ENCODE results near the gene HSFX3.
"Not testable (repeated sequence)": the region's sequence is repeated elsewhere in the genome, so short reads cannot be mapped to it uniquely, and the experiment has no call there.

HSFX3 gene

DNA sequence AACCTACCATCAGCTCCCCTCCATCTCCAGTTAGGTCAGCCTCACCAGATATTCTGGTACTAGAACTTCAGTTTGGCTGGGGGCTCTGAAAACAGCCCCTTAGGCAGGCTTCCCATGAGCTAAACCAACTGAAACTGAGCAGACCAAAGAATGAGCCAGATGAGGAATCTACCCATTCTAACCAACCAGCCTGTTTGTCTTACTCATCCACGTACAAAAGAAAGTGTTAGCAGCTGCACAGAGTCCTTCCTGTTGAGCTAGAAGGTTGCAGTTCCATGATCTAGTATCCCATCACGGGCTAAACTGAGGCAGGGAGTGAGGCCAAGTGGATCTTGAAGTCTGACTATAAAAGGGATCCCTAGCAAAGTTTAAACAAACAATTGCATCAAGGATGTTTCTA is 20.0 kb upstream of the HSFX3 start:
- no peak for DNase-seq (ENCODE audit: extremely low spot score)
- TF ChIP-seq BHLHE40 (IDR thresholded peaks at IDR 0.05; ENCODE audit: borderline replicate concordance): no peak
- TF ChIP-seq ELF4 (IDR thresholded peaks at IDR 0.05): no peak
- TF ChIP-seq FOXA1 (IDR thresholded peaks at IDR 0.05): no peak
- TF ChIP-seq ZNF384 (IDR thresholded peaks at IDR 0.05): no peak
- no peak for TF ChIP-seq LEF1 (IDR thresholded peaks at IDR 0.05; ENCODE audit: borderline replicate concordance)
- TF ChIP-seq SUZ12 (IDR thresholded peaks at IDR 0.05): no peak
- TF ChIP-seq FOXK2 (IDR thresholded peaks at IDR 0.05): no peak
- TF ChIP-seq SP1 (IDR thresholded peaks at IDR 0.05): no peak
- ChIA-PET POLR2A (no interaction called here), CTCF (interaction anchor here (0.6 kb wide), 1 partner anchor 58 kb away, joined by 4 read pairs; no protein-coding TSS in a partner anchor)

DNA sequence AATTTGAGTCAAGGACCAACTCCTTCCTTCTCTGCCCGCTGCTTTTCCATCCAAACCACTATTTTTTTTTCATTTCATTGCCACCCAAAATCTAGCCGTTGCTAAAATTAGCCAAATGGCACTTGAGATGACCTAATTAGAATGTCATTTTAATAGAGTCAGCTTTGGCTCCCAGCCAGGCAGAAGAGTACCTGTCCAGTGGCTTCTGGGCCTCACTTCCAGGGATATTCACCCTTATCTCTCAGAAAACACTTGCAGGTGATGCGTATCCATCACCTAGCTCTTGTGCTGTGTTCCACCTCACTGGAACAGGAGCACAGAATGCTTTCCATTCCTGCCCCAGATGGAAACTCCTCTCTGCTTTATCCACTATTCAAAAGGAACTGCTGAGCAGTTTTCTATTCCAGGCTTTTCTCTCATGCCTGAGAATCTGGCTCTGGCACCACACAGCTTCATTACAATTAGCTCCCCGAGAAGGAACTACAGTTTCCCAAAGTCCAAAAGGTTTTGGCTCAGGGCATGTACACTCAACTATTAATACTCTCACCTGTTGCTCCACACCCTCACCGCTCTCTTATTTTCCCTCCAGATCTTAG is 19.1 kb upstream of the HSFX3 start:
- ChIA-PET POLR2A (no interaction called here), CTCF (no interaction called here)
- TF ChIP-seq ZNF384 (IDR thresholded peaks at IDR 0.05) (no peak), LEF1 (IDR thresholded peaks at IDR 0.05; ENCODE audit: borderline replicate concordance) (no peak), ELF4 (IDR thresholded peaks at IDR 0.05) (no peak), FOXM1 (IDR thresholded peaks at IDR 0.05; ENCODE audit: borderline replicate concordance) (no peak), L3MBTL2 (conservative IDR thresholded peaks at IDR 0.05) (no peak), ARNT (IDR thresholded peaks at IDR 0.05) (no peak), SP1 (IDR thresholded peaks at IDR 0.05) (no peak), FOXA1 (IDR thresholded peaks at IDR 0.05) (no peak), TARDBP (IDR thresholded peaks at IDR 0.05) (no peak)
- TF ChIP-seq, protein P1, sequence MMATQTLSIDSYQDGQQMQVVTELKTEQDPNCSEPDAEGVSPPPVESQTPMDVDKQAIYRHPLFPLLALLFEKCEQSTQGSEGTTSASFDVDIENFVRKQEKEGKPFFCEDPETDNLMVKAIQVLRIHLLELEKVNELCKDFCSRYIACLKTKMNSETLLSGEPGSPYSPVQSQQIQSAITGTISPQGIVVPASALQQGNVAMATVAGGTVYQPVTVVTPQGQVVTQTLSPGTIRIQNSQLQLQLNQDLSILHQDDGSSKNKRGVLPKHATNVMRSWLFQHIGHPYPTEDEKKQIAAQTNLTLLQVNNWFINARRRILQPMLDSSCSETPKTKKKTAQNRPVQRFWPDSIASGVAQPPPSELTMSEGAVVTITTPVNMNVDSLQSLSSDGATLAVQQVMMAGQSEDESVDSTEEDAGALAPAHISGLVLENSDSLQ (IDR thresholded peaks at IDR 0.05): no peak
- no peak for DNase-seq (ENCODE audit: extremely low spot score)

DNA sequence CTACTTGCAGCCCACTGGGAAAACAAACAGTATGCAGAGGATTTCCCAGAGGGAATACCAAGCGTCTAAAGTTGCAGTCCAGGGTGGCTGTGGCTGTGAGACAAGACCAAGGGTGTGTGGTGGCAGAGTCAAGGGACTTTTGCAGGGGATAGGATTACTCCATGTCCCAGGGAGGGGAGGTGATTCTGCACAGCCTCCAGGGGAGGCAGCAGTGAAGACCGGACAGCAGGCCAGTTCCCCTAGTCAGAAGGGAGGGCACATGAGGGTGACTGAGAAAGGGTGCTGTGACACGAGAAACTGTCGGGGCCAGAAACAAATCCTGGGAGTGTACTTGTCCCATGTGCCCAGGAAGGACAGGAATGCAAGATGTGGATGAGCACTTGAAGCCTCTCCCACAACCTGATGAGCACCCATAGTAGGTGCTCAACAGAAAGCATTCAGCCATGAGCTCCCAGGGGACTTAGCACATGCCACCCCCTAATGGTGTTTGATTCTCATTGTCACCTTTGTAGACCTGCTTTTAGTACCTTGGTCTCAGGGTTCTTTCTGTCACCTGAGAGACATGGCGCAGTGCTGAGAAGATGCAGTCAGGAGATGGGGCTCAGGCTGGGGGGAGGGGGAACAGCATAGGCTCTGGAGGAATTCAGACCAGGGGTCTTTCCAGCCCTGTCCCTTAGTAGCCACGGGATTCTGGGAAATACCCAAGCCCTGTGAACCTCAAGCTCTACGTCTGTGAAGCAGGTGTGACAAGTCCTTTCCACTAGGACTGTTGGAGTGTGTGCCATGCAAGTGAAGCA is 18.1 kb upstream of the HSFX3 start:
- POLR2A ChIA-PET: no interaction called here
- TF ChIP-seq TARDBP (IDR thresholded peaks at IDR 0.05) (no peak), NFRKB (IDR thresholded peaks at IDR 0.05) (no peak), CTBP1 (IDR thresholded peaks at IDR 0.05; ENCODE audit: borderline replicate concordance) (no peak), FOXA1 (IDR thresholded peaks at IDR 0.05) (no peak), FOXM1 (IDR thresholded peaks at IDR 0.05; ENCODE audit: borderline replicate concordance) (no peak), ARNT (IDR thresholded peaks at IDR 0.05) (no peak), L3MBTL2 (conservative IDR thresholded peaks at IDR 0.05) (no peak), ELF4 (IDR thresholded peaks at IDR 0.05) (no peak), LEF1 (IDR thresholded peaks at IDR 0.05; ENCODE audit: borderline replicate concordance) (no peak), HDGF (IDR thresholded peaks at IDR 0.05; ENCODE audit: borderline replicate concordance) (no peak), ZNF384 (IDR thresholded peaks at IDR 0.05) (no peak), SUZ12 (IDR thresholded peaks at IDR 0.05) (no peak), SP1 (IDR thresholded peaks at IDR 0.05) (no peak), BHLHE40 (IDR thresholded peaks at IDR 0.05; ENCODE audit: borderline replicate concordance) (no peak)
- TF ChIP-seq, protein P1 (IDR thresholded peaks at IDR 0.05): no peak
- CTCF ChIA-PET: no interaction called here
- no peak for DNase-seq (ENCODE audit: extremely low spot score)

DNA sequence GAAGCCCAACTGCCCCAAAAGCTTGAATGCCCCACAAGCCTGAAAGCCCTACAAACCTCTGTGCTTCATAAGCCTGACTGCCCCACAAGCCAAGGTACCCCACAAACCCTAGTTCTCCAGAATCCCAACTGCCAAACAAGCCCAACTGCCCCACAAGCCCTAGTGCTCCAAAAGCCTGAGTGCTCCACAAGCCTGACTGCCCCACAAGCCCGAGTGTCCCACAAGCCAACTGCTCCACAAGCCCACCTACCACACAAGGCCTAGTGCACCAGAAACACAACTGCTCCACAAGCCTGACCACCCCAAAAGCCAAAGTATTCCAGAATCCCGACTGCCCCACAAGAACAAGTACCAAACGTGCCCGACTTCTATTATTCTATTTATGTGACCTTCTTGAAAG is 13.6 kb upstream of the HSFX3 start:
- TF ChIP-seq SP1 (IDR thresholded peaks at IDR 0.05) (no peak), TARDBP (IDR thresholded peaks at IDR 0.05) (no peak), LEF1 (IDR thresholded peaks at IDR 0.05; ENCODE audit: borderline replicate concordance) (no peak), FOXK2 (IDR thresholded peaks at IDR 0.05) (no peak), ELF4 (IDR thresholded peaks at IDR 0.05) (no peak), L3MBTL2 (conservative IDR thresholded peaks at IDR 0.05) (no peak), BHLHE40 (IDR thresholded peaks at IDR 0.05; ENCODE audit: borderline replicate concordance) (no peak), CTBP1 (IDR thresholded peaks at IDR 0.05; ENCODE audit: borderline replicate concordance) (no peak), FOXM1 (IDR thresholded peaks at IDR 0.05; ENCODE audit: borderline replicate concordance) (no peak), ARNT (IDR thresholded peaks at IDR 0.05) (no peak), ZNF384 (IDR thresholded peaks at IDR 0.05) (no peak), HDGF (IDR thresholded peaks at IDR 0.05; ENCODE audit: borderline replicate concordance) (no peak), FOXA1 (IDR thresholded peaks at IDR 0.05) (no peak), NFRKB (IDR thresholded peaks at IDR 0.05) (no peak)
- TF ChIP-seq, protein P1 (IDR thresholded peaks at IDR 0.05): no peak
- no peak for DNase-seq (ENCODE audit: extremely low spot score)
- CTCF ChIA-PET: no interaction called here
- POLR2A ChIA-PET: no interaction called here

DNA sequence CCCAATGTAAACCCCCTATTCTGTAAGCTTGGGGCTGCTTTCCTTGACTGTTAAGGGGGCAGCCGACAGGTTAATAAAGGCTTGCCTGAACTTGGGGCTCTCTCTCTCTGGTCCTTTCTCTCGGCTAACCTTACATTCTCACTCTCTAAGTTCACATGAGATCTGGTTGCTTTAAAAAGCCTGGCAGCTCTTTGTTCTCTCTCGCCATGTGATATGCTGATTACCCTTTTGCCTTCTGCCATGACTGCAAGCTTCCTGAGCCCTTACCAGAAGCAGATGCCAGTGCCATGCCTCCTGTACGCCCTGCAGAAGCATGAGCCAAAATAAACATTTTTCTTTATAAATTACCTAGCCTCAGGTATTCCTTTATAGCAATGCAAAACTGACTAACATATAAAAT is 5.5 kb upstream of the HSFX3 start:
- DNase-seq (ENCODE audit: extremely low spot score); CTCF ChIA-PET; POLR2A ChIA-PET: not testable (repeated sequence)

DNA sequence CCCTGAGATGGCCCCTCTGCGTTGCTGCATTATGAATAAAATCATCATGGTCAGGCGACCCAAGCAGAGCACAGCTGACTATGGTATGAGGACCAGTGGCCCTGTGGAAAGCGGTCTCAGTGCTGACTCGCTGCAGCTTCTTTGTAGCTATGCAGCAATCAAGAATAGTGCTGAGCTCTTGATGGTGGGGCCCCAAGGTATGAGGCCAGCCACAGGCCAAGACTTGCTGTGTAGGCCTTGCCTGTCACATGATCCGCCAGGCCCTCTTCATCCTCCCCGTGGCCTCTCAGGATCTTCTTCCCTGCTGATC is 2.2 kb upstream of the HSFX3 start:
- POLR2A ChIA-PET; CTCF ChIA-PET; DNase-seq (ENCODE audit: extremely low spot score): not testable (repeated sequence)

DNA sequence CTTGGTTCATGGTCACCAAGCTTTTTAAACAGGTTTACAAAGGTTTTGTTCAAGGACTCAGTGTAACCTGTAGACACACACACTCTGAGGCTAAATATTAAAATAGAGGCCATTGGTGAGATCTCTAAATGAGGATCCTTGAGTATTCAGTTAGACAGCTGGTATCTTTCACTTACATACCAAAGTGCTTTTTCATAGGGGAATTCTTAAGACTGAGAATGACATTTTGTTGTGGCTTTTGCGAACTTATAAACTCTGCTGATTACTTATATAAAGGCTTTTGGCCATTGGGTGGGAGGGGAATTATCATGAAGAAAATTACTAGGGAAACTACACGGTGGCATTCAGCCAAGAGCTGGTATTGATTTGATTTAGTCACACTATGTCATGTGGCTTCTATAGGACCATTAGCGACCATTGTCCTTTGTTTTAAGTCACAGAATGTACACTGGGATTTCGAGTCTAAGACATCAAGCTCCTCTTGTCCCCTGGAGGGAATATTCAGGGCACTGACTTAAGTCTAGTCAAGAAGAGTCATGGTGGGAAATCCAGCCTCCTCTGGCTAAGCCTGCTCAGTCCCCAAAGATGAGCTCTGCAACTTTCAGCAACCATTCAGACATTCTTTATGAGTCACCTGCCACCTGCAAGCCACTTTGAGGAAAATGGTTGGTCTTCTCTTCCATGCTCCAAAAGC is 1.7 kb upstream of the HSFX3 start:
- POLR2A ChIA-PET; CTCF ChIA-PET; DNase-seq (ENCODE audit: extremely low spot score): not testable (repeated sequence)

DNA sequence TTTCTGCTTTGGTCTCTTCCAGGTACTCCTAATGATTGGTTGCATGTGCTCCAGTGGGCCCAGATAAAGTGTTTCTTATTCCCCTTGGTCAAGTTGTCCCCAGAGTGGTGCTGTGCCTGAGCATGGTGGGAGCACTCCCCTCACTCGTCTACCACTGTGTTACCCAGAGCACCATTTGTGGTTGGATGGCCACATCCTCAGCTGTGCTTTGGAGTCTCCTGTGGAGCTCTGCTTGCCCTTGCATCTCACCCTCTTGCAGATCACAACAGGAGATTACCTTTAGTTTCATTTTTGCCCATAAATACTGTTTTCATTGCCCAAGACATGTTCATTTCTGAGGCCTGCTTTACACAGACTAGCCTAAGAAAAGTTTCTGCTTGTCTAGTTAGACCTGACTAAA is 730 bp upstream of the HSFX3 start:
- DNase-seq (ENCODE audit: extremely low spot score); CTCF ChIA-PET; POLR2A ChIA-PET: not testable (repeated sequence)

DNA sequence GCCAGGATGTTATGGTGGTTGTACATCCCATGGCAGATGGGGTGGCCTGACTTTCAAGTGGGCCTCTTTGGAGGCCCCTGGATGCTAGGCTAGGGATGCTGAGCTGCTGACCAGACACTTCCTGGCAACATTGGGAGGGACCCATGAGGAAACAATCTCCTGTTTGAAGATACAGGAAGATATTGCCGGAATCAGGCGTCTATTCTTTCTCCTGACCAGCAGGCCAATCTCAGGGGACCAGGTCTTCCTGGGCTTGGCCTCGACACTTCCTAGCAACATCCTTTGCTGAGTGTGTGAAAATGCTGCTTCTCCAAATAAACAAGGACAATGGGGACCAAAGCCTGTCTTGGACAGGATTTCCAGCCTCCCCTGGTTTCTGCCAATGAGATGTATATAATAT is 1.9 kb downstream of the HSFX3 start:
- DNase-seq (ENCODE audit: extremely low spot score); CTCF ChIA-PET; POLR2A ChIA-PET: not testable (repeated sequence)

DNA sequence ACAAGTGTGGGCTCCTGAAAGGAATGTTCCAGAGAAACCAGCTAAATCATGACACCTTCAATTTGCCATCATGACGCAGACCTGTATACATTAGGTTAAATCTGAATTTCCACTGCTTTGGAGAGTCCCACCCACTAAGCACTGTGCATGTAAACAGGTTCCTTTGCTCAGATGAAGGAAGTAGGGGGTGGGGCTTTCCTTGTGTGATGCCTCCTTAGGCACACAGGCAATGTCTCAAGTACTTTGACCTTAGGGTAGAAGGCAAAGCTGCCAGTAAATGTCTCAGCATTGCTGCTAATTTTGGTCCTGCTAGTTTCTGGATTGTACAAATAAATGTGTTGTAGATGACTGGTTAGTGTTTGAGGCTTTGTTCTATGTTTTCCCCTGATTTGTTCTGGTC is 2.8 kb downstream of the HSFX3 start:
- CTCF ChIA-PET; DNase-seq (ENCODE audit: extremely low spot score); POLR2A ChIA-PET: not testable (repeated sequence)

All from HEK293T (cell line).